ENCODE data around the gene LRRC10. TPM values are rescaled to one million over a fixed set of nuclear protein-coding genes. Genes with fewer than 3 reads are reported as not detected.
"Not testable (repeated sequence)": the region's sequence is repeated elsewhere in the genome, so short reads cannot be mapped to it uniquely, and the experiment has no call there.

Gene LRRC10
- total RNA-seq, 2 experiments from 2014 or later = not detected

GRCh38 chr12:69610126-69610525 lies 581 bp downstream of the LRRC10 start:
- no peaks in the 10 kb centered on the region for H3K4me1 Mint-ChIP-seq (ENCODE audit: low read depth)
- CTCF ChIA-PET = interaction anchor here (0.6 kb wide), 1 partner anchor 45 kb away, joined by 3 read pairs; no protein-coding TSS in a partner anchor
- no peaks in the 10 kb centered on the region for H3K9me3 Mint-ChIP-seq (ENCODE audit: insufficient read depth)
- DNase-seq (no peak), ATAC-seq (no peak)
- H3K36me3 Mint-ChIP-seq (ENCODE audit: low read depth) = no peaks in the 10 kb centered on the region
- POLR2A ChIA-PET = no interaction called here
- peaks cover 9% of the 10 kb centered on the region for H3K27me3 Mint-ChIP-seq (ENCODE audit: low read depth)
- no peak overlapping the region for H3K4me3 Mint-ChIP-seq
- no peak overlapping the region for H3K27ac Mint-ChIP-seq

GRCh38 chr12:69608114-69608513 lies 2.6 kb downstream of the LRRC10 start:
- POLR2A ChIA-PET = no interaction called here
- Mint-ChIP-seq H3K27ac (no peak overlapping the region), H3K27me3 (ENCODE audit: low read depth) (peaks cover 9% of the 10 kb centered on the region), H3K4me1 (ENCODE audit: low read depth) (no peaks in the 10 kb centered on the region), H3K36me3 (ENCODE audit: low read depth) (peaks cover 7% of the 10 kb centered on the region), H3K9me3 (ENCODE audit: insufficient read depth) (no peaks in the 10 kb centered on the region), H3K4me3 (no peak overlapping the region)
- CTCF ChIA-PET = interaction anchor here (0.7 to 0.9 kb wide), 2 partner anchors 250 to 317 kb away, joined by 3 to 5 read pairs; no protein-coding TSS in a partner anchor
- ATAC-seq = no peak
- DNase-seq = no peak

GRCh38 chr12:69604275-69604674 lies 6.4 kb downstream of the LRRC10 start:
- H3K4me3 Mint-ChIP-seq; H3K4me1 Mint-ChIP-seq (ENCODE audit: low read depth); DNase-seq; CTCF ChIA-PET; ATAC-seq; POLR2A ChIA-PET; H3K27ac Mint-ChIP-seq; H3K27me3 Mint-ChIP-seq (ENCODE audit: low read depth); H3K9me3 Mint-ChIP-seq (ENCODE audit: insufficient read depth): not testable (repeated sequence)
- peaks cover 36% of the 10 kb centered on the region for H3K36me3 Mint-ChIP-seq (ENCODE audit: low read depth)

- H3K9me3 Mint-ChIP-seq (ENCODE audit: insufficient read depth); DNase-seq; H3K4me3 Mint-ChIP-seq; H3K27ac Mint-ChIP-seq; CTCF ChIA-PET; POLR2A ChIA-PET; H3K4me1 Mint-ChIP-seq (ENCODE audit: low read depth); H3K27me3 Mint-ChIP-seq (ENCODE audit: low read depth); ATAC-seq: not testable (repeated sequence)
- H3K36me3 Mint-ChIP-seq (ENCODE audit: low read depth) = peaks cover 41% of the 10 kb centered on the region
These were observed 7.2 kb downstream of the LRRC10 start for GRCh38 chr12:69603556-69603955.

DNA sequence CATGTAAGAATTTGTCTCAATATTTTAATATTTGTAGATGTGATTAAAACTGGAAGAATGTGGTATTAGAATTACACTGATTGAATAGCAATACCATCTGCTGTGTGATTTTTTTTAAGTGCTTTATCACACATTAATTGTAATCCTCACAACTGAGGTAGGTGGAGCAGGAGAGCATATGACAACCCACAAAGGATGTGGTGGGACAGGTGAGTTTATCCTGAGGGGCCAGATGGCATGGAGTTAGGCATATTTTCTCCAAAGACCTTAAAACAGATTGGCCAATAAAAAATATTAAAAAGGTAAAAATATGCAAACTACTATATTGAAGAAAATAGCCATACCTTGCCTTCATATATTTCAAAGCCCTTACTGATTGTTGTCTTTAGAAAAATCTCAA lies 7.8 kb downstream of the LRRC10 start:
- DNase-seq (no peak), ATAC-seq (no peak)
- no peaks in the 10 kb centered on the region for H3K9me3 Mint-ChIP-seq (ENCODE audit: insufficient read depth)
- peaks cover 45% of the 10 kb centered on the region for H3K36me3 Mint-ChIP-seq (ENCODE audit: low read depth)
- ChIA-PET POLR2A (no interaction called here), CTCF (no interaction called here)
- no peak overlapping the region for H3K4me3 Mint-ChIP-seq
- H3K4me1 Mint-ChIP-seq (ENCODE audit: low read depth) = peaks cover 3% of the 10 kb centered on the region
- no peaks in the 10 kb centered on the region for H3K27me3 Mint-ChIP-seq (ENCODE audit: low read depth)
- no peak overlapping the region for H3K27ac Mint-ChIP-seq

DNA sequence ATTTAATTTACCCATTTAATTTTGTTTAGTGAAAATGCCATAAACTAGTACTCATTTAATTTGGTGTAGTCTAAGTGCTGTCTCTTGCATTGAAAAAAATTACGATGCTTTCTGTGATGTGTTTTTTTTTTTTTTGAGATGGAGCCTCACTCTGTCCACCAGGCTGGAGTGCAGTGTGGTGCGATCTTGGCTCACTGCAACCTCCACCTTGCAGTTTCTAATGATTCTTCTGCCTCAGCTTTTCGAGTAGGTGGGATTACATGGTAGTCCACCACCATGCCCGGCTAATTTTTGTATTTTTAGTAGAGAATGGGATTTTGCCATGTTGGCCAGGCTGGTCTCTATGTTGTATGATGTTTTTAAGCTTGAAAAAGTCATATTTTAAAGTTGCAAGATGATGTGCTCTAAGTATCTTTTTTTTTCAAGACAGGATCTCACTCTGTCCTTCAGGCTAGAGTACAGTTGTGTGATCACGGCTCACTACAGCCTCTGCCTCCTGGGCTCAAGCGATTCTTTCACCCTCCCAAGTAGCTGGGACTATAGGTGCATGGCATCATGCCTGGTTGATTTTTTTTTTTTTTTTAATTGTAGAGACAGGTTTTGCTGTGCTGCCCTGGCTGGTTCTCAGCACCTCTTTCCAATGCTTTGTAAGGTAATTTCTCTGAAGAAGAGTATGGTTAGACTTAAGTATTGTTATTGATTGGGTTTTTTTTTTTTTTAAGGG lies 8.6 kb downstream of the LRRC10 start:
- ATAC-seq (no peak), DNase-seq (no peak)
- no peak overlapping the region for H3K27ac Mint-ChIP-seq
- no peak overlapping the region for H3K4me3 Mint-ChIP-seq
- no peaks in the 10 kb centered on the region for H3K9me3 Mint-ChIP-seq (ENCODE audit: insufficient read depth)
- H3K4me1 Mint-ChIP-seq (ENCODE audit: low read depth) = peaks cover 5% of the 10 kb centered on the region
- POLR2A ChIA-PET = interaction anchor here (0.6 kb wide), 1 partner anchor 12 kb away, joined by 3 read pairs; no protein-coding TSS in a partner anchor
- H3K36me3 Mint-ChIP-seq (ENCODE audit: low read depth) = peaks cover 52% of the 10 kb centered on the region
- no peaks in the 10 kb centered on the region for H3K27me3 Mint-ChIP-seq (ENCODE audit: low read depth)
- CTCF ChIA-PET = interaction anchor here (0.7 kb wide), 1 partner anchor 32 kb away, joined by 3 read pairs; no protein-coding TSS in a partner anchor

DNA sequence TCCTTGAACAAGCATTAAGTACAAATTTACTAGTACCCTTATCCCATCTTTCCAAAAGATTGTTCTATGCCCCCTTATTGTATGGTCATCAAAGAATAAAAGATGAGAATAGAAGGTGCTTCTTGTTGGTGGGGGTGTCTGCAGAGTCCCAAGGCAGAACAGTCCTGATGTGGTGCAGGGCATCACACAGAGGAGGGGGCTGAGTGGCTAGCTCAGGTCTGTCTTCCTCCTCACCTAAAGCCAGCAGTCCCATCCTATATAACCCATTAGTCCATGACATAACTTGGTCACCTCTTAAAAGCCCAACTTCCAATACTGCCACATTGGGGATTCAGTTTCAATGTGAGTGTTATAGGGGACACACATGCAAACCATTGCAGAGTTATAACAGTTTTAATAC lies 9.9 kb downstream of the LRRC10 start:
- ATAC-seq = no peak
- CTCF ChIA-PET = interaction anchor here (0.6 kb wide), 1 partner anchor 1592 kb away, joined by 3 read pairs; no protein-coding TSS in a partner anchor
- Mint-ChIP-seq H3K4me1 (ENCODE audit: low read depth) (peaks cover 7% of the 10 kb centered on the region), H3K27me3 (ENCODE audit: low read depth) (no peaks in the 10 kb centered on the region), H3K36me3 (ENCODE audit: low read depth) (peaks cover 58% of the 10 kb centered on the region), H3K9me3 (ENCODE audit: insufficient read depth) (no peaks in the 10 kb centered on the region), H3K27ac (no peak overlapping the region), H3K4me3 (no peak overlapping the region)
- DNase-seq = no peak
- POLR2A ChIA-PET = no interaction called here

GRCh38 chr12:69598174-69598753 lies 12.4 kb downstream of the LRRC10 start:
- DNase-seq = no peak
- Mint-ChIP-seq H3K4me3 (no peak overlapping the region), H3K9me3 (ENCODE audit: insufficient read depth) (no peaks in the 10 kb centered on the region), H3K36me3 (ENCODE audit: low read depth) (peaks cover 71% of the 10 kb centered on the region), H3K27me3 (ENCODE audit: low read depth) (no peaks in the 10 kb centered on the region), H3K4me1 (ENCODE audit: low read depth) (peaks cover 8% of the 10 kb centered on the region), H3K27ac (no peak overlapping the region)
- ChIA-PET POLR2A (interaction anchor here (0.7 to 0.9 kb wide), 2 partner anchors 9 to 21 kb away, joined by 3 to 4 read pairs; no protein-coding TSS in a partner anchor), CTCF (no interaction called here)
- no peak for ATAC-seq

DNA sequence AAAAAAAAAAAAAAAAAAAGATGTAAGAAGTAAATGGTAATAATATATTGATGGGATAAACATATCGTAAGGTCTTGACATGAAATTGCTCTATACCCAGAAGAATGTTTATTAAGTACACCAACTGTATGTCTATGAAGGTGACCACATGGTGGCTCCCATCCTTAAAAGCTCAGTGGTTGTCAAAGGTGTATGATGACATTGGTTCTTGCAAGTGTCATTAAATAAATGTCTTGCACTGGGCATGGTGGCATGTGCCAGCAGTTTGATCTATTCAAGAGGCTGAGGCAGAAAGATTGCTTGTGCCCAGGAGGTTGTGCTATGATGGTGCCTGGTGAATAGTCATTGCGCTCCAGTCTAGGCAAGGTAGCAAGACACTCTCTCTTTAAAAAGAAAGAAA lies 15.0 kb downstream of the LRRC10 start:
- no peak for DNase-seq
- Mint-ChIP-seq H3K9me3 (ENCODE audit: insufficient read depth) (no peaks in the 10 kb centered on the region), H3K4me1 (ENCODE audit: low read depth) (peaks cover 5% of the 10 kb centered on the region), H3K27me3 (ENCODE audit: low read depth) (no peaks in the 10 kb centered on the region), H3K4me3 (no peak overlapping the region), H3K27ac (no peak overlapping the region), H3K36me3 (ENCODE audit: low read depth) (peaks cover 69% of the 10 kb centered on the region)
- ChIA-PET POLR2A (no interaction called here), CTCF (no interaction called here)
- peak; percentile 19 for ATAC-seq

GRCh38 chr12:69589082-69589481 lies 21.6 kb downstream of the LRRC10 start:
- ChIA-PET CTCF (no interaction called here), POLR2A (interaction anchor here (0.9 to 1.2 kb wide), 2 partner anchors 9 to 264 kb away, joined by 3 read pairs; no protein-coding TSS in a partner anchor)
- ATAC-seq (no peak), DNase-seq (no peak)
- Mint-ChIP-seq H3K4me1 (ENCODE audit: low read depth) (peaks cover 10% of the 10 kb centered on the region), H3K27me3 (ENCODE audit: low read depth) (no peaks in the 10 kb centered on the region), H3K36me3 (ENCODE audit: low read depth) (peaks cover 66% of the 10 kb centered on the region), H3K27ac (no peak overlapping the region), H3K4me3 (no peak overlapping the region), H3K9me3 (ENCODE audit: insufficient read depth) (no peaks in the 10 kb centered on the region)

DNA sequence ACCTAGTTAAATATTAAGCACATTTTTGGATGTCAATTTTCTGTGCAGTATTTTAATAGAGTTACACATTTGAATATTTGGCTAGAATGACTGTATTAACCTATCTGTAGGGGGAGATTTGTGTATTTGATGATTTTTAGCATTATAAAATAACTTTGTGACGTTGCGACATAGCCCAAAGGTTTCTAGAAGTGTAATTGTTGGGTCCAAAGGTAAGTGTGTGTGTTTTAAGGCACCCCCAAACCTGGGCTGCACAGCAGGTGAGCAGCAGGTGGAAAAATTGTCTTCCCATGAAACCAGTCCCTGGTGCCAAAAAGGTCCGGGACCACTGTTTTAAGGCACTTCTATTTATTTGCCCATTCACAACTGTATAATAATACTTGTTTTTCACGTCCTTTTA lies 22.2 kb downstream of the LRRC10 start:
- H3K27me3 Mint-ChIP-seq (ENCODE audit: low read depth) = no peaks in the 10 kb centered on the region
- peaks cover 13% of the 10 kb centered on the region for H3K4me1 Mint-ChIP-seq (ENCODE audit: low read depth)
- no peak overlapping the region for H3K4me3 Mint-ChIP-seq
- H3K27ac Mint-ChIP-seq = no peak overlapping the region
- CTCF ChIA-PET = no interaction called here
- no peak for ATAC-seq
- no peaks in the 10 kb centered on the region for H3K9me3 Mint-ChIP-seq (ENCODE audit: insufficient read depth)
- H3K36me3 Mint-ChIP-seq (ENCODE audit: low read depth) = peaks cover 62% of the 10 kb centered on the region
- POLR2A ChIA-PET = interaction anchor here (1.2 kb wide), 1 partner anchor 10 kb away, joined by 3 read pairs; no protein-coding TSS in a partner anchor
- DNase-seq = no peak
